CD4-positive, alpha-beta T cell treated with Interleukin-4 for 1 hour (primary cell): Measurements from ENCODE around the gene LRRC49.

Source experiments
- DNase-seq, 2 donors: peaks; one replicate each; pipeline ENCODE4 v3.0.0-alpha.2; 2020 to 2022

The LRRC49 gene

GRCh38 chr15:71097890-71098289 lies 205.3 kb downstream of the LRRC49 start:
- DNase-seq, result no peak

- DNase-seq, result no peak
Observed at GRCh38 chr15:71098920-71099319, 206.3 kb downstream of the LRRC49 start.
